HCT116 (cell line): ENCODE measurements around the gene DHDH. TPM values are rescaled to one million over a fixed set of nuclear protein-coding genes. Genes with fewer than 3 reads are reported as not detected.
"Not testable (repeated sequence)": the region's sequence is repeated elsewhere in the genome, so short reads cannot be mapped to it uniquely, and the experiment has no call there.

ENCODE experiments used
- ATAC-seq: fragments of 200-7000 bp; cut with Tn5 transposase; 2 replicates; pipeline ENCODE4 v1.9.1; 2020; ENCODE audit warnings: mild to moderate bottlenecking, moderate library complexity
- BruUV-seq: library from RNA; stranded (reverse); fragments of 400-500 nt; replicated peaks from 2 replicates; lab custom pipeline; 2021; lab: Mats Ljungman, UMichigan
- CTCF ChIA-PET: fragments of 300-600 bp; sonication (Branson Sonifier 250); formaldehyde crosslinking; loops from one replicate; lab custom pipeline; 2021; ENCODE audit warnings: antibody characterized with exemption; lab: Charles Lee
- POLR2A ChIA-PET: fragments of 300-600, 350-600 bp; sonication (Branson Sonifier 250); formaldehyde crosslinking; loops from one replicate; lab custom pipeline; 2021; ENCODE audit warnings: antibody characterized with exemption; lab: Charles Lee
- RAD21 ChIA-PET, 2 experiments: fragments of 300-600 bp; sonication (Branson Sonifier 250); formaldehyde crosslinking; loops; one replicate each; lab custom pipeline; 2023; ENCODE audit warnings: low total read pairs in 2 of 2; ENCODE audit not compliant: uncharacterized antibody in 2 of 2, unreplicated experiment in 2 of 2, low non-redundant PET in 1 of 2; lab: Charles Lee
- DNase-seq: peaks from one replicate; pipeline ENCODE4 v3.0.0-alpha.2; 2010; ENCODE audit warnings: low read depth, low spot score
- H2AFZ ChIP-seq: fragments of 200-600 bp; shearing (Covaris generic), sonication (generic); 2 replicates; pipeline ENCODE4 v1.6.1; 2017; ENCODE audit warnings: low read depth, mixed run types, mixed read lengths, antibody characterized with exemption, low read length; ENCODE audit not compliant: poor library complexity, severe bottlenecking
- H3K27ac ChIP-seq: 2 replicates; pipeline ENCODE4 v1.5.1; 2012; ENCODE audit warnings: low read depth, low read length
- H3K27me3 ChIP-seq: fragments of 200-600 bp; sonication (generic); 2 replicates; pipeline ENCODE4 v1.6.1; 2016; ENCODE audit warnings: mixed run types, low read length, mixed read lengths; ENCODE audit not compliant: insufficient read depth
- H3K36me3 ChIP-seq, 2 experiments: fragments of 200-500 bp in 1 of 2; fragments of 200-600 bp in 1 of 2; sonication (Bioruptor generic) in 1 of 2; sonication (generic) in 1 of 2; 2 replicates each; pipeline versions ENCODE4 v1.5.1 to v1.6.1; 2014 to 2016; ENCODE audit warnings: low read length in 2 of 2, inconsistent platforms in 1 of 2, mixed read lengths in 1 of 2, mixed run types in 1 of 2; ENCODE audit not compliant: insufficient read depth in 2 of 2, control insufficient read depth in 1 of 2
- H3K4me1 ChIP-seq, 2 experiments: fragments of 200-600 bp in 1 of 2; sonication (generic) in 1 of 2; 2 replicates each; pipeline versions ENCODE4 v1.5.1 to v1.6.1; 2012 to 2017; ENCODE audit warnings: low read length in 2 of 2, inconsistent platforms in 1 of 2, mild to moderate bottlenecking in 1 of 2, mixed read lengths in 1 of 2, mixed run types in 1 of 2, moderate library complexity in 1 of 2; ENCODE audit not compliant: insufficient read depth in 2 of 2, control insufficient read depth in 1 of 2
- H3K4me2 ChIP-seq: fragments of 200-600 bp; sonication (generic); 2 replicates; pipeline ENCODE4 v1.6.1; 2017; ENCODE audit warnings: mixed run types, low read length, mixed read lengths
- H3K4me3 ChIP-seq, 2 experiments: fragments of 200-600 bp in 1 of 2; sonication (generic) in 1 of 2; replicated peaks in 1 of 2; 2 replicates each; pipeline ENCODE4 v1.5.1; 2011 to 2016; ENCODE audit warnings: low read length in 2 of 2, control low read depth in 1 of 2, low read depth in 1 of 2, mild to moderate bottlenecking in 1 of 2, mixed read lengths in 1 of 2, mixed run types in 1 of 2
- H3K79me2 ChIP-seq: fragments of 200-600 bp; sonication (generic); 2 replicates; pipeline ENCODE4 v1.6.1; 2017; ENCODE audit warnings: mild to moderate bottlenecking, mixed run types, low read length, moderate library complexity, mixed read lengths; ENCODE audit not compliant: insufficient read depth
- H3K9ac ChIP-seq: fragments of 200-600 bp; sonication (generic); 2 replicates; pipeline ENCODE4 v1.6.1; 2016; ENCODE audit warnings: low read length, mixed read lengths
- H3K9me2 ChIP-seq: fragments of 200-600 bp; sonication (generic), shearing (Covaris generic); 2 replicates; pipeline ENCODE4 v1.6.1; 2017; ENCODE audit warnings: mixed run types, mild to moderate bottlenecking, moderate library complexity; ENCODE audit not compliant: insufficient read depth
- H3K9me3 ChIP-seq, 2 experiments: fragments of 200-500 bp in 1 of 2; fragments of 200-600 bp in 1 of 2; sonication (Bioruptor generic) in 1 of 2; sonication (generic) in 1 of 2; 2 replicates each; pipeline ENCODE4 v1.6.1; 2014 to 2017; ENCODE audit warnings: low read length in 2 of 2, mixed read lengths in 2 of 2, inconsistent platforms in 1 of 2, low read depth in 1 of 2, mild to moderate bottlenecking in 1 of 2, mixed run types in 1 of 2, moderate library complexity in 1 of 2; ENCODE audit not compliant: control insufficient read depth in 1 of 2, insufficient read depth in 1 of 2
- H4K20me1 ChIP-seq: fragments of 200-600 bp; sonication (generic), shearing (Covaris generic); 2 replicates; pipeline ENCODE4 v1.6.1; 2017; ENCODE audit warnings: mixed run types, mild to moderate bottlenecking, moderate library complexity; ENCODE audit not compliant: insufficient read depth
- FOSL1 ChIP-seq: IDR thresholded peaks from 2 replicates; pipeline ENCODE4 v1.6.1; 2012; ENCODE audit warnings: low read depth
- JUND ChIP-seq: IDR thresholded peaks from 2 replicates; pipeline ENCODE4 v1.6.1; 2012
- SIN3A ChIP-seq: IDR thresholded peaks from 2 replicates; pipeline ENCODE4 v1.6.1; 2012; ENCODE audit warnings: low read depth
- YY1 ChIP-seq: IDR thresholded peaks from 2 replicates; pipeline ENCODE4 v1.6.1; 2011; ENCODE audit warnings: low read length, low read depth, moderate library complexity, mild to moderate bottlenecking; ENCODE audit not compliant: insufficient replicate concordance; ENCODE audit errors: extremely low read depth
- ZFX ChIP-seq: fragments of 450-650 bp; IDR thresholded peaks from 2 replicates; pipeline ENCODE4 v1.6.1; 2017
- intact Hi-C: fragments of 100-400 bp; cut with micrococcal nuclease; formaldehyde crosslinking; loops from 2 replicates; pipeline ENCODE4 v1.10.0; 2022
- total RNA-seq: library from RNA; stranded (reverse); gene quantifications from one replicate; pipeline ENCODE4 v1.2.1, GENCODE V29; 2021; ENCODE audit not compliant: unreplicated experiment
- TF ChIP-seq, protein P1 (sequence below), 3 experiments: fragments of 200-600 bp in 1 of 3; sonication (generic) in 1 of 3; IDR thresholded peaks in 2 of 3; conservative IDR thresholded peaks in 1 of 3; 2 replicates each; pipeline ENCODE4 v1.5.1; 2012 to 2017; ENCODE audit warnings: low read depth in 2 of 3, low read length in 2 of 3, antibody characterized with exemption in 1 of 3, borderline replicate concordance in 1 of 3, control low read depth in 1 of 3, mild to moderate bottlenecking in 1 of 3, mixed read lengths in 1 of 3, mixed run types in 1 of 3, moderate library complexity in 1 of 3; ENCODE audit not compliant: insufficient read depth in 1 of 3

Gene DHDH
- total RNA-seq, 1 experiment from 2014 or later, result 8.6 TPM

- no peak for TF ChIP-seq YY1
- TF ChIP-seq JUND, result no peak
- no peak for TF ChIP-seq ZFX
Measured at GRCh38 chr19:48918801-48919247, 14.7 kb upstream of the DHDH start (continued).

DNA sequence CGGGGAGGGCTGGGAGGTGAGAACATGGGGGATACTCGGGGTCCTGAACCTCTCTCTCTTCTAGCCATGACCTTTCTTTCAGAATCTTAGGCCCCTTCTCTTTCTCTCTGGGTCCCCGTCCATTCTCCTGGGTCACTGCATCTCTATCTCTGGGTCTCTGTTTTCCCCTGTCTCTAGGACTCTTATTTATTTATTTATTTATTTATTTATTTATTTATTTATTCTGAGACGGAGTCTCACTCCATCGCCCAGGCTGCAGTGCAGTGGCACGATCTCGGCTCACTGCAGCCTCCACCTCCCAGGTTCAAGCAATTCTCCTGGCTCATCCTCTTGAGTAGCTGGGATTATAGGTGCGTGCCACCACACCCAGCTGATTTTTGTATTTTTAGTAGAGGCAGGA is 14.2 kb upstream of the DHDH start:
- H3K9me2 ChIP-seq, H3K27me3 ChIP-seq, H3K4me1 ChIP-seq, H3K27ac ChIP-seq, H3K4me3 ChIP-seq, H2AFZ ChIP-seq, intact Hi-C loops, H3K79me2 ChIP-seq, RAD21 ChIA-PET, H4K20me1 ChIP-seq, BruUV-seq, ATAC-seq, H3K9me3 ChIP-seq, H3K4me2 ChIP-seq, H3K9ac ChIP-seq, H3K36me3 ChIP-seq, DNase-seq: not testable (repeated sequence)
- CTCF ChIA-PET, result interaction anchor here (0.7 to 1.2 kb wide), 3 partner anchors 19 to 124 kb away, joined by 3 read pairs; partner anchors contain the start of gene NUCB1
- POLR2A ChIA-PET, result interaction anchor here (1.0 to 1.6 kb wide), 4 partner anchors 14 to 48 kb away, joined by 3 to 4 read pairs (median 3); partner anchors contain the start of genes BAX, DHDH and PPP1R15A

DNA sequence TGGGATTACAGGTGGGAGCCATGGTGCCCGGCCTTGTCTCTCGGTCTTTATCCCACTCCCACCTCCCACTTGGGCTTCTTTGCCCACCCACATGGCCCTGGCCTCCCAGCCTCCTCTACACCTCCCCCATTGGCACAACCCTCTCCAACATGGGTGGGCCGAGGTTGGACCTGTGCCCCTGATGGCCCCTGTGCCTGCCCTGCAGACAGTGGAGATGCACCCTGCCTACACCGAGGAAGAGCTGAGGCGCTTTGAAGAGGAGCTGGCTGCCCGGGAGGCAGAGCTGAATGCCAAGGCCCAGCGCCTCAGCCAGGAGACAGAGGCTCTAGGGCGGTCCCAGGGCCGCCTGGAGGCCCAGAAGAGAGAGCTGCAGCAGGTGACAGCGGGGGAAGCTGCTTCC is 12.6 kb upstream of the DHDH start:
- TF ChIP-seq FOSL1, result no peak
- TF ChIP-seq SIN3A, result no peak
- TF ChIP-seq, protein P1, sequence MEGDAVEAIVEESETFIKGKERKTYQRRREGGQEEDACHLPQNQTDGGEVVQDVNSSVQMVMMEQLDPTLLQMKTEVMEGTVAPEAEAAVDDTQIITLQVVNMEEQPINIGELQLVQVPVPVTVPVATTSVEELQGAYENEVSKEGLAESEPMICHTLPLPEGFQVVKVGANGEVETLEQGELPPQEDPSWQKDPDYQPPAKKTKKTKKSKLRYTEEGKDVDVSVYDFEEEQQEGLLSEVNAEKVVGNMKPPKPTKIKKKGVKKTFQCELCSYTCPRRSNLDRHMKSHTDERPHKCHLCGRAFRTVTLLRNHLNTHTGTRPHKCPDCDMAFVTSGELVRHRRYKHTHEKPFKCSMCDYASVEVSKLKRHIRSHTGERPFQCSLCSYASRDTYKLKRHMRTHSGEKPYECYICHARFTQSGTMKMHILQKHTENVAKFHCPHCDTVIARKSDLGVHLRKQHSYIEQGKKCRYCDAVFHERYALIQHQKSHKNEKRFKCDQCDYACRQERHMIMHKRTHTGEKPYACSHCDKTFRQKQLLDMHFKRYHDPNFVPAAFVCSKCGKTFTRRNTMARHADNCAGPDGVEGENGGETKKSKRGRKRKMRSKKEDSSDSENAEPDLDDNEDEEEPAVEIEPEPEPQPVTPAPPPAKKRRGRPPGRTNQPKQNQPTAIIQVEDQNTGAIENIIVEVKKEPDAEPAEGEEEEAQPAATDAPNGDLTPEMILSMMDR (IDR thresholded peaks at IDR 0.05 in 2 of 3, conservative IDR thresholded peaks at IDR 0.05 in 1 of 3; ENCODE audit: borderline replicate concordance in 1 of 3, insufficient read depth in 1 of 3, low read depth in 2 of 3, low read length in 2 of 3), result no peak
- no peaks in the 10 kb centered on the region for H3K27me3 ChIP-seq
- ChIA-PET RAD21 (no interaction called here), CTCF (no interaction called here), POLR2A (no interaction called here)
- H3K9me2 ChIP-seq, result no peaks in the 10 kb centered on the region
- no peaks in the 10 kb centered on the region for H4K20me1 ChIP-seq
- H3K9ac ChIP-seq, result no peak overlapping the region
- H2AFZ ChIP-seq, result no peak overlapping the region
- no peak for DNase-seq
- no peak for ATAC-seq
- BruUV-seq, result no TSS peak
- intact Hi-C loops, result no loop called here
- H3K4me3 ChIP-seq, result no peak overlapping the region
- H3K79me2 ChIP-seq, result no peaks in the 10 kb centered on the region
- H3K36me3 ChIP-seq, result peaks cover 2 to 3% of the 10 kb centered on the region in 2 experiments; a peak in 1 of 4 replicates
- peaks cover 10 to 17% of the 10 kb centered on the region in 2 experiments for H3K4me1 ChIP-seq
- H3K4me2 ChIP-seq, result no peak overlapping the region
- H3K27ac ChIP-seq, result no peak overlapping the region
- no peaks in the 10 kb centered on the region for H3K9me3 ChIP-seq
